ENCODE results near the gene TRIP12.
"Not testable (repeated sequence)": the region's sequence is repeated elsewhere in the genome, so short reads cannot be mapped to it uniquely, and the experiment has no call there.

TRIP12 gene

GRCh38 chr2:229732897-229733296 lies 188.9 kb downstream of the TRIP12 start:
- Mint-ChIP-seq H3K4me1 (no peaks in the 10 kb centered on the region), H3K27me3 (ENCODE audit: low read depth) (peaks cover 4% of the 10 kb centered on the region), H3K4me3 (no peak overlapping the region), H3K9me3 (peaks cover 14% of the 10 kb centered on the region), H3K36me3 (ENCODE audit: low read depth) (no peaks in the 10 kb centered on the region), H3K27ac (no peak overlapping the region)
- no peak for TF ChIP-seq CTCF (IDR thresholded peaks at IDR 0.05; ENCODE audit: unreplicated experiment in 3 of 3)

GRCh38 chr2:229731916-229732315 lies 189.9 kb downstream of the TRIP12 start:
- Mint-ChIP-seq H3K36me3 (ENCODE audit: low read depth) (no peaks in the 10 kb centered on the region), H3K4me1 (no peaks in the 10 kb centered on the region), H3K27me3 (ENCODE audit: low read depth) (peaks cover 4% of the 10 kb centered on the region), H3K9me3 (peaks cover 4% of the 10 kb centered on the region), H3K27ac (no peak overlapping the region), H3K4me3 (no peak overlapping the region)
- TF ChIP-seq CTCF (IDR thresholded peaks at IDR 0.05; ENCODE audit: unreplicated experiment in 3 of 3) = no peak

GRCh38 chr2:229731363-229731762 lies 190.4 kb downstream of the TRIP12 start:
- TF ChIP-seq CTCF (IDR thresholded peaks at IDR 0.05; ENCODE audit: unreplicated experiment in 3 of 3) = no peak
- no peaks in the 10 kb centered on the region for H3K4me1 Mint-ChIP-seq
- peaks cover 3% of the 10 kb centered on the region for H3K9me3 Mint-ChIP-seq
- H3K4me3 Mint-ChIP-seq = no peak overlapping the region
- H3K36me3 Mint-ChIP-seq (ENCODE audit: low read depth) = no peaks in the 10 kb centered on the region
- peaks cover 4% of the 10 kb centered on the region for H3K27me3 Mint-ChIP-seq (ENCODE audit: low read depth)
- H3K27ac Mint-ChIP-seq = no peak overlapping the region

- Mint-ChIP-seq H3K4me3 (no peak overlapping the region), H3K36me3 (ENCODE audit: low read depth) (no peaks in the 10 kb centered on the region), H3K27me3 (ENCODE audit: low read depth) (peaks cover 9% of the 10 kb centered on the region), H3K27ac (no peak overlapping the region), H3K4me1 (no peaks in the 10 kb centered on the region), H3K9me3 (peaks cover 3% of the 10 kb centered on the region)
- TF ChIP-seq CTCF (IDR thresholded peaks at IDR 0.05; ENCODE audit: unreplicated experiment in 3 of 3) = no peak
These were observed 193.4 kb downstream of the TRIP12 start for GRCh38 chr2:229728370-229728769.

- H3K27me3 Mint-ChIP-seq (ENCODE audit: low read depth) = peaks cover 10% of the 10 kb centered on the region
- no peaks in the 10 kb centered on the region for H3K9me3 Mint-ChIP-seq
- no peaks in the 10 kb centered on the region for H3K4me1 Mint-ChIP-seq
- no peak overlapping the region for H3K27ac Mint-ChIP-seq
- H3K4me3 Mint-ChIP-seq = no peak overlapping the region
- TF ChIP-seq CTCF (IDR thresholded peaks at IDR 0.05; ENCODE audit: unreplicated experiment in 3 of 3) = no peak
- no peaks in the 10 kb centered on the region for H3K36me3 Mint-ChIP-seq (ENCODE audit: low read depth)
These were observed 195.2 kb downstream of the TRIP12 start for GRCh38 chr2:229726643-229727042.

GRCh38 chr2:229725716-229726574 lies 195.9 kb downstream of the TRIP12 start:
- no peak for TF ChIP-seq CTCF (IDR thresholded peaks at IDR 0.05; ENCODE audit: unreplicated experiment in 3 of 3)
- peaks cover 10% of the 10 kb centered on the region for H3K27me3 Mint-ChIP-seq (ENCODE audit: low read depth)
- no peaks in the 10 kb centered on the region for H3K36me3 Mint-ChIP-seq (ENCODE audit: low read depth)
- H3K4me3 Mint-ChIP-seq = no peak overlapping the region
- H3K9me3 Mint-ChIP-seq = no peaks in the 10 kb centered on the region
- no peaks in the 10 kb centered on the region for H3K4me1 Mint-ChIP-seq
- no peak overlapping the region for H3K27ac Mint-ChIP-seq

- H3K27me3 Mint-ChIP-seq (ENCODE audit: low read depth) = peaks cover 29% of the 10 kb centered on the region
- H3K4me1 Mint-ChIP-seq; H3K4me3 Mint-ChIP-seq; H3K9me3 Mint-ChIP-seq; H3K36me3 Mint-ChIP-seq (ENCODE audit: low read depth); H3K27ac Mint-ChIP-seq: not testable (repeated sequence)
These were observed 198.6 kb downstream of the TRIP12 start for GRCh38 chr2:229723192-229723591.
